Nephron progenitor cell (in vitro differentiated cells): ENCODE data around the gene C2CD4C.
"Not testable (repeated sequence)": the region's sequence is repeated elsewhere in the genome, so short reads cannot be mapped to it uniquely, and the experiment has no call there.

Experiments used
- DNase-seq: peaks from one replicate; pipeline ENCODE4 v3.0.0; 2021
- H3K27ac Mint-ChIP-seq: 2 replicates; pipeline ENCODE4 v1.8.0; 2021; ENCODE audit warnings: mild to moderate bottlenecking, moderate library complexity, mixed read lengths
- H3K27me3 Mint-ChIP-seq: 2 replicates; pipeline ENCODE4 v1.8.0; 2021; ENCODE audit warnings: mild to moderate bottlenecking, low read depth, mixed read lengths; ENCODE audit not compliant: poor library complexity
- H3K36me3 Mint-ChIP-seq: 2 replicates; pipeline ENCODE4 v1.8.0; 2021; ENCODE audit warnings: low read depth, mixed read lengths
- H3K4me1 Mint-ChIP-seq: 2 replicates; pipeline ENCODE4 v1.8.0; 2021; ENCODE audit warnings: mixed read lengths
- H3K4me3 Mint-ChIP-seq: 2 replicates; pipeline ENCODE4 v1.8.0; 2021; ENCODE audit warnings: mild to moderate bottlenecking, moderate library complexity, mixed read lengths
- H3K9me3 Mint-ChIP-seq: 2 replicates; pipeline ENCODE4 v1.8.0; 2021; ENCODE audit warnings: mild to moderate bottlenecking, moderate library complexity, mixed read lengths
- TF ChIP-seq, protein P1 (sequence below): fragments of 200-600 bp; sonication (generic); IDR thresholded peaks from 2 replicates; pipeline ENCODE4 v1.5.0; 2021; ENCODE audit warnings: antibody characterized with exemption

The C2CD4C gene

DNA sequence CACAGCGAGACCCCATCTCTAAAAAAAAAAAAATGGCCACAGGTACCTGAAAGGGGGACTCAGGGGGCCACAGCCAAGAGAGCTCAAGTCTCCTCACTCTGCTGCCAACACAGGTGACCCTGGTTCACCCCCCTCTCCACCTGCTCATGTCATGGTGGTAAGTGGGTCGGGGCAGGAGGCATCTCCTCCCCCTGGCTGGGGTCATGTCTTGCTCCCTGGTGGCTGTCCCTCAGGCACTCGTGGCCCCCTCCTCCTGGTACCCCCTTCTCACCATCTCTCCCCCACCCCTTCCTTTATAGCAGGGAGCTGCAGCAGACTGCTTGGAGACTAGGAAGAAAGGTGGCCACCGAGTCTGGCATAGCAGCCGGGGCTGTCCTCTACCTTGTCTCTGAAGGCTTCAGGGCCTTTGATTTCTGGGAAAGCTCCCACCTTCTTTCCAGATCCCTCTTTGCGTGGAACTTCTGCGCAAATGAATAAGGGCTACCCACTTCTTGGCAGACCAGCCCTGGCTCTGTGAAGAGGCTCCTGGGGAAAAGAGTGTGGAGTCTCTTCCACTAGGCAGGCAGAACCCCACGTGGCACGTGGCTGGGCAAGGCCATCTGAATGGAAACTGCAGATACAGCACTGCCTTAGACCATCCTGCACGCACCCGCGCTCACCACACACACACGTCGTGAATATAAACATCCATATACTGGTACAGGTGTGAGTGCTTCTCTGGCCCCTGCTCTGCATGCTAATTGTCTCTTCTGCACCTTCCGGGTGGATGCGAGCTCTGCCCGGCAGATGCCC is 44.3 kb downstream of the C2CD4C start:
- H3K36me3 Mint-ChIP-seq = peaks cover 12% of the 10 kb centered on the region
- no peak overlapping the region for H3K4me3 Mint-ChIP-seq
- peaks cover 25% of the 10 kb centered on the region for H3K27me3 Mint-ChIP-seq
- no peak overlapping the region for H3K27ac Mint-ChIP-seq
- DNase-seq = no peak
- peaks cover 34% of the 10 kb centered on the region for H3K4me1 Mint-ChIP-seq
- H3K9me3 Mint-ChIP-seq = peaks cover 20% of the 10 kb centered on the region
- TF ChIP-seq, protein P1, sequence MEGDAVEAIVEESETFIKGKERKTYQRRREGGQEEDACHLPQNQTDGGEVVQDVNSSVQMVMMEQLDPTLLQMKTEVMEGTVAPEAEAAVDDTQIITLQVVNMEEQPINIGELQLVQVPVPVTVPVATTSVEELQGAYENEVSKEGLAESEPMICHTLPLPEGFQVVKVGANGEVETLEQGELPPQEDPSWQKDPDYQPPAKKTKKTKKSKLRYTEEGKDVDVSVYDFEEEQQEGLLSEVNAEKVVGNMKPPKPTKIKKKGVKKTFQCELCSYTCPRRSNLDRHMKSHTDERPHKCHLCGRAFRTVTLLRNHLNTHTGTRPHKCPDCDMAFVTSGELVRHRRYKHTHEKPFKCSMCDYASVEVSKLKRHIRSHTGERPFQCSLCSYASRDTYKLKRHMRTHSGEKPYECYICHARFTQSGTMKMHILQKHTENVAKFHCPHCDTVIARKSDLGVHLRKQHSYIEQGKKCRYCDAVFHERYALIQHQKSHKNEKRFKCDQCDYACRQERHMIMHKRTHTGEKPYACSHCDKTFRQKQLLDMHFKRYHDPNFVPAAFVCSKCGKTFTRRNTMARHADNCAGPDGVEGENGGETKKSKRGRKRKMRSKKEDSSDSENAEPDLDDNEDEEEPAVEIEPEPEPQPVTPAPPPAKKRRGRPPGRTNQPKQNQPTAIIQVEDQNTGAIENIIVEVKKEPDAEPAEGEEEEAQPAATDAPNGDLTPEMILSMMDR = no peak

DNA sequence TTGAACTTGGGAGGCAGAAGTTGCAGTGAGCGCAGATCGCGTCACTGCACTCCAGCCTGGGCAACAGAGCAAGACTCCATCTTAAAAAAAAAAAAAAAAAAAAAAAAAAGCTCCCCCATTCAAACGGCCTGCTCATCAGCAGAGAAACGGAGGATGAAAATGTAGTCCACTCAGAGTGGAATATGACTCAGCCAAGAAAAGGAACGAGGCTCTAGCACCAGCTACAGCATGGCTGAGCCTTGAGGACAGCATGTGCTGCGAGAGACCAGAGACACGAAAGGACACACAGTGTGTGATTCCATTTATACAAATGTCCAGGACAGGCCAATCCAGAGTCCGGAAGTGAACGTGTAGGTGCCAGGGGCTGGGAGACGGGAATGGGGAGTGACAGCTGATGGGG is 46.3 kb downstream of the C2CD4C start:
- Mint-ChIP-seq H3K27me3 (peaks cover 32% of the 10 kb centered on the region), H3K36me3 (peaks cover 7% of the 10 kb centered on the region), H3K4me3 (no peak overlapping the region), H3K4me1 (peaks cover 14% of the 10 kb centered on the region), H3K27ac (no peak overlapping the region), H3K9me3 (peaks cover 15% of the 10 kb centered on the region)
- DNase-seq = no peak
- TF ChIP-seq, protein P1 = no peak

DNA sequence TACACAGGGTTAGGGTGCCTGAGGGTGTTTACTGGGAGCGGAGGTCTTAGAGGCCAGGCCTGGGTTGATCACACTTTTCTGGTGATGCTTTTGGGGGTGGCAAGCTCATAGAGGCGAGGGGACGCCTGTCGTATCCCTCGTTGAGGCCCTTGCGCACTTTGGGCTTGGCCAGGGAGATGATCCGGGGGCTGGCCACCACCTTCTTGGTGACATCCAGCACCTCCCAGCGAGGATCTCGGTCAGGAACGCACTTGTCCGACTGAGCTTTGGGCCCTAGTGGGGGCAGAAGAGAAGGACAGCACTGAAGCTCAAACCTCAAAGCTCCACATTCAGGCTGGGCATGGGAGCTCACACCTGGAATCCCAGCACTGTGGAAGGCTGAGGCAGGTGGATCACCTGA is 46.8 kb downstream of the C2CD4C start:
- Mint-ChIP-seq H3K27ac (no peak overlapping the region), H3K4me1 (peaks cover 9% of the 10 kb centered on the region)
- DNase-seq = no peak

DNA sequence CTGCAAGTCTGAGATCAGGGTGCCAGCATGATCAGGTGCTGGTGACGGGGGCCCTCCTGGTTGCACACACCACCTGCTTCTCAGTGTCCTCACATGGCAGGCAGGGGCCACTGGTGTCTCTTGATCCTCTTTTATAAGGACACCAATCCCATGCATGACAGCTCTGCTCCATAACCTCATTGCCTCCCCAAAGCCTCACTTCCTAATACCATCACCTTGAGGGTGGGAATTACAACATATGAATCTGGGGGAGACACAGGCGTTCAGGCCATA is 49.4 kb downstream of the C2CD4C start:
- H3K4me3 Mint-ChIP-seq = no peak overlapping the region
- TF ChIP-seq, protein P1 = no peak
- no peak for DNase-seq
- peaks cover 29% of the 10 kb centered on the region for H3K27me3 Mint-ChIP-seq
- H3K9me3 Mint-ChIP-seq = peaks cover 27% of the 10 kb centered on the region
- no peak overlapping the region for H3K27ac Mint-ChIP-seq
- no peaks in the 10 kb centered on the region for H3K36me3 Mint-ChIP-seq
- H3K4me1 Mint-ChIP-seq = no peaks in the 10 kb centered on the region

More for the DNA sequence above, 46.8 kb downstream of the C2CD4C start:
- peaks cover 32% of the 10 kb centered on the region for H3K27me3 Mint-ChIP-seq
- TF ChIP-seq, protein P1 = no peak
- peaks cover 3% of the 10 kb centered on the region for H3K36me3 Mint-ChIP-seq
- no peak overlapping the region for H3K4me3 Mint-ChIP-seq
- H3K9me3 Mint-ChIP-seq = peaks cover 14% of the 10 kb centered on the region

DNA sequence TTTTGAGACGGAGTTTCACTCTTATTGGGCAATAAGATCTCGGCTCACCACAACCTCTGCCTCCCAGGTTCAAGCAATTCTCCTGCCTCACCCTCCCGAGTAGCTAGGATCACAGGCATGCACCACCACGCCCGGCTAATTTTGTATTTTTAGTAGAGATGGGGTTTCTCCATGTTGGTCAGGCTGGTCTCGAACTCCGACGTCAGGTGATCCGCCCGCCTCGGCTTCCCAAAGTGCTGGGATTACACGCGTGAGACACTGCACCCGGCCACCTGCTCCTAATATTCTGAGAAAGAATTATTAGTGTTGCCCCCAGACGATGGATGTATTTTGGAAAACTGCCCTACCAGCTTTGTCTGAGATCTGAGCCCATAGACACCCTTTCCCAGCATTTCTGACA is 53.4 kb downstream of the C2CD4C start:
- H3K4me1 Mint-ChIP-seq, DNase-seq, H3K27ac Mint-ChIP-seq, H3K36me3 Mint-ChIP-seq, H3K4me3 Mint-ChIP-seq: not testable (repeated sequence)
- Mint-ChIP-seq H3K27me3 (peaks cover 37% of the 10 kb centered on the region), H3K9me3 (peaks cover 45% of the 10 kb centered on the region)
